GM10847 (cell line): Measurements from ENCODE around the gene POLR2I.

ENCODE experiments used
- POLR2A ChIP-seq: IDR thresholded peaks from 2 replicates; pipeline ENCODE4 v1.6.1; 2011; ENCODE audit not compliant: insufficient read length; ENCODE audit errors: extremely low read depth

The POLR2I gene

DNA sequence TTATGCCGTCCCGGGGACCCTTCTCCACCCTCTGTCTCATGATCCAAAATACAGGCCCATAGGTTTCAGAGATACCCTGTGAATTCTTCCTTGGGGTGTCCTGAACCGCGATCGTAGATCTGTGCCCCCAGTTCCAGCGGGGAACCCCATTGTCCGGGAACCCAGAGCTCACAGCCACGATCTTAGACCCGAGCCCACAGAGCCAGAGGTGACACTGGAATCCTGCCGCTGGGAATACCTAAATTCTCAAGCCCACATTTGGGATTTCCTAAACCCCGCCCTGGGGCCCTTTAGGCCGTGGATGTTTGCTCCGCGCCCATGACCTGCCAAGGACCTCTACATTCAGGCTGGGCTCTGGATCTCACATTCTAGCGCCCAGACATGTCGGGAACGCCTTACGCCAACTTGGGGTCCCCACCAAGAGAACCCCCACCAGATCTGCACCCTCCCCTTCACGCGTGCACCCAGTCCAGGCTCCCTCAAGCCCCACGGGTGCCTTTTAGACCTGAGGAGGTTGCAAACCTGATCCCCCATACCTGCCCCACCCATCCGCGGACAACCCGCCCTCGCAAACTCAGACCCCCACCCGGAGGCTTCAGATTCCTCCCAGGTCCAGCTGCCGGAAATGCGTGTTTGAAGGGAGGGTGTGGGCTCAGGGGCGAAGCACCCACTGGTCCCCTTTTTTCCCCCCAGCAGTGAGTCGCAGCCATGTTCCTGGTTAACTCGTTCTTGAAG, 25.8 kb upstream of the POLR2I start:
- TF ChIP-seq POLR2A: peak; percentile 26

DNA sequence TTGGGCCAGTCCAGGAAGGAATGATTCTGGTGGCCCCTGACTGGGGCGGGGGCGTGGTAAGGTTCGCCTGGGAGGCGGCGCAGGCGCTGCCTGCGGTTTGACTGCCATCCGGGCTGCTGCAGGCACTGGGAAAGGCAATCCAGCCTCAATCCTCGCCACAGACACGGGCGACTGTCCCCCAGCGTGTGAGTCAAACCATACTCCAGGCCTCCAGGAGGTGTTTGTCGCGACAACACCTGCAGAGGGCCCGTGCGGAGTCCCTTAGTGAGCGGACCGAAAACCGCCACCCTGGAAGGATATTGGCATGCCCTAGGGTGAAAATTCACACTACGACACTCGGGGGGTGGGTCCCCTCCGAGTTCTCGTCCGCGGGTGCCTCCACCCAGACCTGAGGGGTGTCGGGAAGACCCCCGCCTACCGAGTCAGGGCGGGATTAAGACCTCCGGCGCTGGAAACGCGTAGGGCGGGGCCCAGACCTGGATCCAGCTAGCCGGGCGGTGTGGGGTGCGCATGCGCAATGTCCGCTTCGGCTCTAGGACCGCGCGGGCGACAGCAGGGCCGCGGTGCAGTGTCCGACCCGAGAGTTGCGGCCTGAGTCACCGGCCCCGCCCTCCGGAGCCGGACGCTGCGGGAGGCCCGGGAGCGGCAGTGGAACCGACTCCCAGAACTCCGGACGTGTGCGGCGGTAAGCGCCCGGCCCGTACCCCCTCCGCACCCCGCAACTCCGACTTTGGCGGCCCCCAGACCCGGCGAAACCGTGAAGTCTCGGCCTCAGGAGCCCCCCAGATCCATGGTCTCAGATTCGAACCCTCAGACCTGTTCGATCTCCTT, 25.0 kb upstream of the POLR2I start, which contains the start of gene CAPNS1:
CAPNS1 (plus strand) TSS at position 594 of the 831 bp plus-strand sequence. CDS start 946 bp downstream, outside the sequence.
- TF ChIP-seq POLR2A: peak; percentile 68

GRCh38 chr19:36139120-36139472, 24.4 kb upstream of the POLR2I start:
- no peak for TF ChIP-seq POLR2A

DNA sequence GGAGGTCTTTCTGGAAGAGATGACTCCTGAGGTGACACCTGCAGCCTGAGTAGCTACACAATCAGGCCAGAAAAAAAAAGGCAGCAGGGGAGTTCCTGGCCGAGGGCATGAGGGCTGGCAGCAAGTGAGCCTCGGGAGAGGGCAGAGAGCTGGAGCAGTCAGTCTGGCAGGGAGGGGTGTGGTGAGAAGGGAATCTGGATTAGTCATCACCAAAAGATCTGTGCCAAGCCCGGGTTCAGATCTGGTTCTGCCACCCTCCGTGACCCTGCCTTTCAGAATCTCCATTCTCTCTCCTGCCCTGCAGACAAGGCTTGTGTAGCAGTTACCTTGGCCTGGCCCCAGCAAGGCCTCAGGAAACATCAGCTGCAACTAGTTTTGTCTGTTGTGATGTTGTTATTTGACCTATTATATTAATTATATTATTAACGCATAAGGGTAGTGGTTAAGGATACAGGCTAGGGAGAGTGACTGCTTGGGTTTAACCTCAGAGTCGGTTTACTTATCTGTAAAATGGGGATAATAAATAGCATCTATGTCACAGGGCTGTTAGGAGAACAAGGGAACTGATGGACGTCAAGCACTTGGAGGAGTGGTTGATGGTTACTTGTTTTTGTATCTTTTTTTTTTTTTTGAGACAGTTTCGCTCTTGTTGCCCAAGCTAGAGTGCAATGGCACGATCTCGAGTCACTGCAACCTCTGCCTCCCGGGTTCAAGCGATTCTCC, 22.4 kb upstream of the POLR2I start:
- no peak for TF ChIP-seq POLR2A

DNA sequence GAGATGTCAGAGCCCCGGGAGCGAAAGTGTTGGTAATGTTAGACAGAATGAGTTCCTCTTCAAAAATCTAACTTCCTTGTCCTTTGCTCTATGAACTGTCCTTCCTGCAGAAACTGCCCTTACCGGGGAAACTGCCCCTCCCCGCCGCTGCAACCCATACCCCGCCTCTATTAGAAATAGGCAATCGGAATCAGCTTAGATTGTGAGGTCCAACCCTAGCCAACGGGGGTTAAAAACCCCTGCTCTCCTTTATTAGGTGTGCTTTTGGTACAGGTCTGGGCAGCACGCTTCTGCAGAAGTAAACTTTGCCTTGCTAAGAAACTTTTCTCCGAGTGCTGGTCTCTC, 13.7 kb upstream of the POLR2I start:
- TF ChIP-seq POLR2A: no peak

- no peak for TF ChIP-seq POLR2A
These were observed 10.9 kb upstream of the POLR2I start for GRCh38 chr19:36125557-36125956.

GRCh38 chr19:36121486-36122124, 6.9 kb upstream of the POLR2I start:
- TF ChIP-seq POLR2A: no peak

- TF ChIP-seq POLR2A: no peak
These were observed 6.3 kb upstream of the POLR2I start for GRCh38 chr19:36120984-36121358.

DNA sequence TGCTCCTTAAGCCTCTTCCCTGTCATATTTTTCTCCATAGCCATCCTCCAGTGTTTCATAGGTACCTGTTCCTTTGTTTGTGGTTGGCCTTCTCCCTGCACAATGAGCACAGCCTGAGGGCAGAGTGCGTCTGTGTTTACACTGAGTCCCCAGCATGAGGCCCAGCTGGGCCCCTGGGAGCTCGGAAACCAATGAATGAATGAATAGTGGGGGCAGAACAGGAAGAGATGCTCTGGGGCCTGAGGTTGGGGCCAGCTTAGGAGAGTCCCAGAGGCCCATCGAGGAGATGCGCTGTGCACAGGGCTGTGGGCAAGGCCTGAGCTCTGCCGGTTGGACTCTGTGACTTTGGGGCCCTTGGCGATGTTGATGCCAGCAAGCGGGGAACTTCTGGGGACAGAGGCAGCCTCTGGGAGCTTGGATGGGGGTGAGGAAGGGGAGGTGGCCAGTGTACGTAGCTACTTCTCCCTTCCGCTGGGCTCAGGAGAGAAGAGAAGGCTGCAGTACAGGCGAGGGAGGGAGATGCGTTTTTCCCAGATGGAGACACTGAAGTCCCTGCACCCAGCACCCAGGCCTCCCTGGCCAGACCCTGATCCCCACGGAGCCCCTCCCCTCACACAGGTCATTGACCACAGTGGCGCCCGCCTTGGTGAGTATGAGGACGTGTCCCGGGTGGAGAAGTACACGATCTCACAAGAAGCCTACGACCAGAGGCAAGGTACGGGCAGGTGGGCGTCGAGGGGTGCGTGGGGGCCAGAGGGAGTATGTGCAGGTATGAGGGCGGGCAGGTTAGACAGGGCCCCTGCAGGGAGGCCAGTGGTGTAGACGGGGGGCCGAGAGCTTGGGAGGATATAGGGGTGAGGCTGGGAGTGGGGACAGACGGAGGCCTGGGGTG, 5.7 kb upstream of the POLR2I start:
- no peak for TF ChIP-seq POLR2A

DNA sequence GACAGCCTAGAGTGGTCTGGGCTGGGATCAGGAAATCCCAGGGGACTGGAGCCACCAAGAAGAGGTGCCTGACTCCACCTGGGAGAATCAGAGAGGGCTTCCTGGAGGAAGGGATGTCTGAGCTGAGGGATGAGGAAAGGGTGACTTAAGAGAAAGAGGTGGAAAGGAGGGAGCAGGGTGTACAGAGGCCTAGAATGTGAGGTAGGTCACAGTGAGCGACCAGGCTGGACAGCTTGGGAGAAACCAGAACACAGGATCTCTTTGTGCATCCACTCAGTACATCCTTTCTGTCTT, 1.6 kb upstream of the POLR2I start:
- TF ChIP-seq POLR2A: no peak

GRCh38 chr19:36115453-36116343, 1.0 kb upstream of the POLR2I start, which contains the start of gene TBCB:
Gene TBCB (plus strand): TSS chr19:36115468. CDS start chr19:36115561, 93 bp downstream.
- TF ChIP-seq POLR2A: peak; percentile 78

GRCh38 chr19:36113894-36114720, 568 bp downstream of the POLR2I start:
- TF ChIP-seq POLR2A: no peak

DNA sequence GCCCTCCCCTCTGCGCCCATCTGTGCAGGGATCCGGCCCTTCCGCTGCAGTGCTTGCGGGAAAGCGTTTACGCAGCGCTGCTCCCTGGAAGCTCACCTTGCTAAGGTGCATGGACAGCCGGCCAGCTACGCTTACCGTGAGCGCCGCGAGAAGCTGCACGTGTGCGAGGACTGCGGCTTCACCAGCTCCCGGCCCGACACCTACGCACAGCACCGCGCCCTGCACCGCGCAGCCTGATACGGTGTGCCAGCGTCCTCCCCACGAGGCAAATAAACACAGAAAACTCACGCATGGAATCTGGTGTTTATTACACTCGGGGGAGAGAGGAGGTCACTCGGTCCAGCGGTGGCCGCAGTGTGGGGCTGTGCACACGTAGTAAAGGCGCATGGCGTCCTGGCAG, 1.2 kb downstream of the POLR2I start:
- TF ChIP-seq POLR2A: no peak
